ENCODE measurements around the gene CPA5. TPM values are rescaled to one million over a fixed set of nuclear protein-coding genes. Genes with fewer than 3 reads are reported as not detected.
A peak's percentile ranks its signal among the peaks of the same experiment; 100 is the strongest.

CPA5 gene
- total RNA-seq, 1 donor from 2014 or later, result not detected

DNA sequence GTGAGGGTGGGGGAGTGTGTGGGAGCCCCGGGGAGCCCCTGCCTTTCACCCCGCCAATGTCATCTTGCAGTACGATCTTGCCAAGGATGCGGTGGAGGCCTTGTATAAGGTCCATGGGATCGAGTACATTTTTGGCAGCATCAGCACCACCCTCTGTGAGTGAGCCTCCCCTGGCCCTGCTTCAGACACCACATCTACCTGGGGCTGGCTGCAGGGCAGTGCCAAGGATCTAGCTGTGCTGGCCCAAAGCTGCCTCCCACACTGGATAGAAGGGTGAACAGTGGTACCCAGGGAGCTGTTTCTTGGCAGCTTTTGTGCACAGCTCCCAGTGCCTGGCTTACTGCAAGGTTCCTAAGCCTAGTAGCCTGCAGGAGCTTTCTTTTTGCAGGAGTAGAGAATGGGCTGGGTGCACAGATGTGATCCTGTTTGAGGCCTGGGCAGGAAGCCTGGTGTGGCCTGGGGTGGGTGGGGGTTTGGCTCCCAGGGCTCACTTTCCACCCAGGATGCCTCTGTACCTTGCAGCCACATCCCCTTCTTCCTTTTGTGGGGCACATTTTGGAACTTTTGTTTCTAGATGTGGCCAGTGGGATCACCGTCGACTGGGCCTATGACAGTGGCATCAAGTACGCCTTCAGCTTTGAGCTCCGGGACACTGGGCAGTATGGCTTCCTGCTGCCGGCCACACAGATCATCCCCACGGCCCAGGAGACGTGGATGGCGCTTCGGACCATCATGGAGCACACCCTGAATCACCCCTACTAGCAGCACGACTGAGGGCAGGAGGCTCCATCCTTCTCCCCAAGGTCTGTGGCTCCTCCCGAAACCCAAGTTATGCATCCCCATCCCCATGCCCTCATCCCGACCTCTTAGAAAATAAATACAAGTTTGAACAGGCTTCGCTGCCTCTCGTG is 23.5 kb downstream of the CPA5 start:
- no peaks in the 10 kb centered on the region for H3K36me3 ChIP-seq (ENCODE audit: control insufficient read depth, insufficient read depth, low read length)
- TF ChIP-seq, protein P1, sequence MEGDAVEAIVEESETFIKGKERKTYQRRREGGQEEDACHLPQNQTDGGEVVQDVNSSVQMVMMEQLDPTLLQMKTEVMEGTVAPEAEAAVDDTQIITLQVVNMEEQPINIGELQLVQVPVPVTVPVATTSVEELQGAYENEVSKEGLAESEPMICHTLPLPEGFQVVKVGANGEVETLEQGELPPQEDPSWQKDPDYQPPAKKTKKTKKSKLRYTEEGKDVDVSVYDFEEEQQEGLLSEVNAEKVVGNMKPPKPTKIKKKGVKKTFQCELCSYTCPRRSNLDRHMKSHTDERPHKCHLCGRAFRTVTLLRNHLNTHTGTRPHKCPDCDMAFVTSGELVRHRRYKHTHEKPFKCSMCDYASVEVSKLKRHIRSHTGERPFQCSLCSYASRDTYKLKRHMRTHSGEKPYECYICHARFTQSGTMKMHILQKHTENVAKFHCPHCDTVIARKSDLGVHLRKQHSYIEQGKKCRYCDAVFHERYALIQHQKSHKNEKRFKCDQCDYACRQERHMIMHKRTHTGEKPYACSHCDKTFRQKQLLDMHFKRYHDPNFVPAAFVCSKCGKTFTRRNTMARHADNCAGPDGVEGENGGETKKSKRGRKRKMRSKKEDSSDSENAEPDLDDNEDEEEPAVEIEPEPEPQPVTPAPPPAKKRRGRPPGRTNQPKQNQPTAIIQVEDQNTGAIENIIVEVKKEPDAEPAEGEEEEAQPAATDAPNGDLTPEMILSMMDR (IDR thresholded peaks at IDR 0.05; ENCODE audit: insufficient read depth, low read length, severe bottlenecking), result no peak
- DNase-seq (ENCODE audit: low read depth) (no peak), FAIRE-seq (no peak)
- no peak overlapping the region for H3K4me3 ChIP-seq (ENCODE audit: low read depth, low read length)
- H3K27me3 ChIP-seq (ENCODE audit: control insufficient read depth, insufficient read depth, low read length), result no peaks in the 10 kb centered on the region

- Histone ChIP-seq H3K4me3 (ENCODE audit: low read depth, low read length) (no peak overlapping the region), H3K36me3 (ENCODE audit: control insufficient read depth, insufficient read depth, low read length) (no peaks in the 10 kb centered on the region), H3K27me3 (ENCODE audit: control insufficient read depth, insufficient read depth, low read length) (no peaks in the 10 kb centered on the region)
- peak; percentile 47 for DNase-seq (ENCODE audit: low read depth)
- FAIRE-seq, result no peak
- TF ChIP-seq, protein P1 (IDR thresholded peaks at IDR 0.05; ENCODE audit: insufficient read depth, low read length, severe bottlenecking), result no peak
These were observed 24.6 kb downstream of the CPA5 start for GRCh38 chr7:130369110-130369711.

DNA sequence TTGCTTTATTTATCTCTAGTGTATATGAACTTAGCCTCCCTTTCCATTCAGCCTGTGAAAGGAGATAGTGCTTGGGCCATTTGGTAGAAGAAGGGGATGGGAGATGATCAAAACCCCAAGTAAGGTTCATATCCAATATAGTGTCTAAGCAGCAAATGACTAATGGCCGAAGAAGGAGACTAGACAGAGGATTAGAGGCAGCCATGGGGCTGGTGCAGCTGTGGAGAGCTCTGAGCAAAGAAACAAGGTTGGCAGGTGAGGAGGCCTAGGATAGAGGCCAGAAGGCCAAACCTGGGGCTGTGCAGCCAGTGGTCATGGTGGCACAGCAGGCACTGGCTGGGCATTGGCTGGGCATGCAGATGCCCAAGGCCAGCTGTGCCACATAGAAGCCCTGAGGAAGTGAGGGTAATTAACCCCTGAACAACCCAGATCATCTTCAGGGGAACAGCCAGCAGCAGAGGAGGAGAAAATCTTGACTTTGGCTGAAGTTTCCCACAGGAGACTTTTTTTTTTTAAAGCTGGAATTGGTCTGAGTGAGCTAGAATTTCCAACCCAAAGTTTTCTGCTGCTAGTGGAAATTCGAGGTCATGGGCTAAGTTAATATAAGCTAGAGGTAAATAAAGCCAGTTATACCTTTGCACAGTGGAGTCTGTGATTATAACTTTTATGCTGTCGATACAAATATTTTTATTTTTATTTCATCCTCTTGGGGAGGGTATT is 25.4 kb downstream of the CPA5 start:
- TF ChIP-seq, protein P1 (IDR thresholded peaks at IDR 0.05; ENCODE audit: insufficient read depth, low read length, severe bottlenecking), result no peak
- FAIRE-seq, result no peak

DNA sequence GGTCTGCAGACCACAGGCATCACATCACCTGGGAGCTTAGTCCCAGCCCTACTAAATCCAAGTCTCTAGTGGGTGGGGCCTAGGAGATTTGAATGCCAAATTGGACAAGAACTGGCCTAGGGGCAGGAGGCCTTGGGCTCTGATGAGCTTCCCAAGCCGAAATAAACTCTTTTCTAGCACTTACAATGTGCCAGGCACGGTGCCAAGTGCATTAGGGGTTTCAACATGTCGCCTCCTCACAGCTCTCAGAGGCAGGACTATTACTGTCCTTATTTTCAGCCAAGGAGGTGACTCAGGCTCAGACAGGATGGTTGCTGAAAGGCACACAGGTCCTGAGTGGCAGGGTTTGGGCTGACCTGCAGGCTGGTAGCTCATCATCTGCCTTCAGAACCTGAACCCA is 26.4 kb downstream of the CPA5 start:
- Histone ChIP-seq H3K27me3 (ENCODE audit: control insufficient read depth, insufficient read depth, low read length) (no peaks in the 10 kb centered on the region), H3K4me3 (ENCODE audit: low read depth, low read length) (no peak overlapping the region), H3K36me3 (ENCODE audit: control insufficient read depth, insufficient read depth, low read length) (no peaks in the 10 kb centered on the region)
- FAIRE-seq, result no peak
- peak; percentile 49 for DNase-seq (ENCODE audit: low read depth)
- TF ChIP-seq, protein P1 (IDR thresholded peaks at IDR 0.05; ENCODE audit: insufficient read depth, low read length, severe bottlenecking), result no peak

More for the DNA sequence above, 25.4 kb downstream of the CPA5 start:
- Histone ChIP-seq H3K27me3 (ENCODE audit: control insufficient read depth, insufficient read depth, low read length) (no peaks in the 10 kb centered on the region), H3K36me3 (ENCODE audit: control insufficient read depth, insufficient read depth, low read length) (no peaks in the 10 kb centered on the region), H3K4me3 (ENCODE audit: low read depth, low read length) (no peak overlapping the region)
- DNase-seq (ENCODE audit: low read depth), result no peak

GRCh38 chr7:130372402-130373165 is 28.0 kb downstream of the CPA5 start:
- no peak for FAIRE-seq
- Histone ChIP-seq H3K27me3 (ENCODE audit: control insufficient read depth, insufficient read depth, low read length) (no peaks in the 10 kb centered on the region), H3K36me3 (ENCODE audit: control insufficient read depth, insufficient read depth, low read length) (no peaks in the 10 kb centered on the region), H3K4me3 (ENCODE audit: low read depth, low read length) (no peak overlapping the region)
- no peak for DNase-seq (ENCODE audit: low read depth)
- TF ChIP-seq, protein P1 (IDR thresholded peaks at IDR 0.05; ENCODE audit: insufficient read depth, low read length, severe bottlenecking), result no peak

Data from bronchial epithelial cell (primary cell).